GM10266 (cell line): Measurements from ENCODE around the gene KLHL29.

Experiments used
- DNase-seq: peaks from one replicate; pipeline ENCODE4 v3.0.0; 2012; ENCODE audit errors: extremely low spot score
- TF ChIP-seq, protein P1 (sequence below): IDR thresholded peaks from 2 replicates; pipeline ENCODE4 v1.5.1; 2012; ENCODE audit warnings: mild to moderate bottlenecking, low read depth; ENCODE audit not compliant: control insufficient read depth, insufficient read depth; ENCODE audit errors: missing control alignments

KLHL29 gene

DNA sequence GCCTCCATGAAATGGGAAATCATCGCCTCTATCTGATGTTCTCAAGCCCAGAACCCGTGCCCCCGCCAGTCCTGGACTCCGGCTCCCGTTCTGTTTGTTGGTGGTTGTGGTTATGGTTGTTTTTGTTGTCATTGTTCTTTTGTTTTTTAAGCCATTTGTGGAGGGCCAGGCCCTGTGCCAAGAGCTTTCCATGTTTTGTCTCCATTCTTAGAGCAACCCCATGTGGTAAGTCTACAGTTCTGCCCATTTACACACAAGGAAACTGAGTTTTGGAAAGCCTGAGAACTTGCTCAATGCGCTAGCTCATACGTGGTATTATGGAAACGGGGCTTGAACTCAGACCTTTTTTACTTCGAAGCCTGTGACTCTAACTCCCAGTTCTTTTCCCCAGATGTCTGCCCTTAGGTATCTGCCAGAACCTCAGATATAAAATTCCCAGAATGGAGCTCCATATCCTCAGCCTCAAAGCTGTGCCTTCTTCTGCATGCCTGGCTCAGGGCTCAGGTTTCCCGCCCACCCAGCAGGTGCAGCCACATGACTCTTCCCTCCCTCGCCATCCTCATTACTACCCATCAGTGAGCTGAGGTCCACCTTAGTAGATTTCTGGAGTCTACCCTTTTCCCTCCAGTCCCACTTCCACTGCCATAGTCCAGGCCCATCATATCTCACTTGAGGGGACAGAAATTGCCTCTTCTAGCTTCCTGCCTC lies 194.1 kb downstream of the KLHL29 start:
- TF ChIP-seq, protein P1, sequence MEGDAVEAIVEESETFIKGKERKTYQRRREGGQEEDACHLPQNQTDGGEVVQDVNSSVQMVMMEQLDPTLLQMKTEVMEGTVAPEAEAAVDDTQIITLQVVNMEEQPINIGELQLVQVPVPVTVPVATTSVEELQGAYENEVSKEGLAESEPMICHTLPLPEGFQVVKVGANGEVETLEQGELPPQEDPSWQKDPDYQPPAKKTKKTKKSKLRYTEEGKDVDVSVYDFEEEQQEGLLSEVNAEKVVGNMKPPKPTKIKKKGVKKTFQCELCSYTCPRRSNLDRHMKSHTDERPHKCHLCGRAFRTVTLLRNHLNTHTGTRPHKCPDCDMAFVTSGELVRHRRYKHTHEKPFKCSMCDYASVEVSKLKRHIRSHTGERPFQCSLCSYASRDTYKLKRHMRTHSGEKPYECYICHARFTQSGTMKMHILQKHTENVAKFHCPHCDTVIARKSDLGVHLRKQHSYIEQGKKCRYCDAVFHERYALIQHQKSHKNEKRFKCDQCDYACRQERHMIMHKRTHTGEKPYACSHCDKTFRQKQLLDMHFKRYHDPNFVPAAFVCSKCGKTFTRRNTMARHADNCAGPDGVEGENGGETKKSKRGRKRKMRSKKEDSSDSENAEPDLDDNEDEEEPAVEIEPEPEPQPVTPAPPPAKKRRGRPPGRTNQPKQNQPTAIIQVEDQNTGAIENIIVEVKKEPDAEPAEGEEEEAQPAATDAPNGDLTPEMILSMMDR = no peak
- DNase-seq = no peak

DNA sequence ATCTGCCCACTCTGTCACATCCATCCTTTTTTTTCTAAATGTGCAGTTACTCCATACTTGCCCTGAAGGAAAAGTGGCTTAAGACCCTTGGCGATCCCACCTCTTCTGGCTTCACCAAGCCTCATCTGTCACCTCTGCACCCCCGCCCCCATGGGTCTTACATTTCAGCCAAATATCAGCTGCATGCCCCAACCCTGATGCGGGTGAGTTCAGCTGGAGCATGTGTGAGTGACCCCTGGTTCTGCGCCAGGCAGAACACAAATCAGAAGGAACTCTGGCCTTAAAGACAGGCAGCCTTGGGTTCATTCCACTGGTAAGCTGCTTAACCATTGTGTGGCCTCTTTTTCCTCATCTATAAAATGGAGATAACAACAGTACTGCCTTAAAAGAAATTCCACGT lies 194.7 kb downstream of the KLHL29 start:
- TF ChIP-seq, protein P1 = no peak
- no peak for DNase-seq

DNA sequence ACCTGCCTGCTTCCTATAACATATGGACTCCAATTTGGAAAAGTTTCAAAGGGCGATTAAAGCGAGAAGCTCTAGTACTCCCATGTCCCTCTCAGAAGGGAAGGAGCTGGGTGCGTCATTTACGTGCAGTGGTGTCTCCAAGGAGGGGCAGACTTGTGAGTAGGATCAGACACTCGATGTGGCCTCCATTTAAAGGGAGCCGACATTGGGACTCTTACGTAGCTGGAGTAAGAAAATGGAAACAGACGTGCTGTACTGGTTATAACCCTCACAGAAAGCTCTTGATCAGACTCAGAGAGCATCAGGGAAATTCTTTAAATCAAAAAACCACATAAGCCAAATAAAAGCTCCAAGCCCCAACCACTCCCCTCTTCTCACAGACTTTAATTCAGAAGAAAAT lies 198.5 kb downstream of the KLHL29 start:
- TF ChIP-seq, protein P1 = no peak
- DNase-seq = no peak

DNA sequence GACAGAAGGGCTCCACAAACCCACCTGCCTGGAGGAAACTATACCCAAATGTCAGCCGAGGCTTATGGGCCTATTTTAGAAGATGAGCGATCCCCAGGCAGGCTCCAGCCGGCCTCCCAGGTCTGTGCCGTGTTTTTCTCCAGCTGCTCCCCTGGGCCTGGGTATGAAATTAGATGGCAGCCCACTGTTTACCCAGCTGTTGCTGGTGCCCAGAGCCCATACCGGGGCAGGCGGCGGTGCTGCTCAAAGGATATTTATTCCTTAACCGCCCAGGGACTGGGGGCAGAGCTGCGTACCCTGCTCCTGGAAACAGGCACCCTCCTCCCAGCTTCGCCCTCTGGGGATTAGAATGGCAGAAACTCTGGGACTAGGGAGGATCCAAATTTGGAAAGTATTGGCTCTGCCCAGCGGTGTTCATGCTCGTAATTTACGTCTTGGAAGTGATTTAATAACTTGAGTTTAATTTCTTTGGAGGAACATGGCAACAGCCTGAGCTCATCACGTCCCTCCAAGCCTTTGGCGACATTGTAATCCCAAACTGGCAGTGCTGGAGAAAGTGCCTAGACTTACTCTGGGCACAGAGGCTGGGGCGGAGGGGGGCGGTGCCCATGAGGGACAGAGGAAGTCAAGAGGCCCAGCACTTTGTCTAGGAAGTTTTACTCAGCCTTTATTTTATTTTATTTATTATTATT lies 199.2 kb downstream of the KLHL29 start:
- TF ChIP-seq, protein P1 = no peak
- no peak for DNase-seq

GRCh38 chr2:23585273-23586170 lies 200.5 kb downstream of the KLHL29 start:
- no peak for DNase-seq
- TF ChIP-seq, protein P1 = no peak

DNA sequence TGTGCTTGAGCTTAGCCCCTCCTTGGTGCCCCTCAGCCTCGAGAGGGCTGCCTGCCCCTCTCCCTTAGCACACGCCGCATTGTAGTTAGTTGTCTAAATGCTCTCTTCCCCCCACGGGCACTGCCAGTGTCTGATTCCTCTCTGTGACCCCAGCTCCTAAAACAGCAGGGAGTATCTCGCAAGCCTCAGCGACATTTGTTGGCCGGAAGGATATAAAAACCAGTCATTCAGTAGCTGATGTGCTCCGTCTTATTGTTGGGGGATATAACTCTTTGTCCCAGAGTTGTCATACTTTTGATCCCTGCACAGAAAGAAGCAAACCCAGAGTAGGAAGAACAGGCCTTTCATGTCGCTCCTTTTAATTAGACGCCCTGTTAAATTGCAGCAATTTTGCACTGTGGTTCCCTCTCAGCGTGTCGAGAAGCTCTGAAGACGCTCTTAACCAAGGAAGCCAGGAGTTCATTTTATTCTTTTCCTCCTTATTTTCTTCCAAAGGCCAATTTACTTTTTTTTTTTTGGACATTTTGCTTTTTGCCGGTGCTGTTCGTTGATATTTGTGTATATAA lies 201.8 kb downstream of the KLHL29 start:
- no peak for DNase-seq
- TF ChIP-seq, protein P1 = no peak
